Cardiac fibroblast (primary cell): ENCODE measurements around the gene GOLGA8J.
"Not testable (repeated sequence)": the region's sequence is repeated elsewhere in the genome, so short reads cannot be mapped to it uniquely, and the experiment has no call there.

Experiments
- DNase-seq, 2 donors: peaks; one replicate each; pipeline versions ENCODE4 v3.0.0 to v3.0.0-alpha.2; 2010; ENCODE audit warnings: low read depth in 2 of 2
- H3K4me3 ChIP-seq, 2 donors: replicated peaks in 1 of 2; 1 replicate in 1 of 2; 2 replicates in 1 of 2; pipeline ENCODE4 v1.5.1; 2011; ENCODE audit warnings: low read depth in 2 of 2, low read length in 2 of 2, mild to moderate bottlenecking in 2 of 2, moderate library complexity in 1 of 2

GOLGA8J gene

GRCh38 chr15:30110591-30110990 lies 27.8 kb downstream of the GOLGA8J start:
- not testable (repeated sequence) for H3K4me3 ChIP-seq, DNase-seq

GRCh38 chr15:30130066-30130465 lies 47.3 kb downstream of the GOLGA8J start:
- H3K4me3 ChIP-seq: not testable (repeated sequence)
- DNase-seq: peak in 1 of 2 donors; percentile 1

GRCh38 chr15:30134751-30135150 lies 52.0 kb downstream of the GOLGA8J start, which contains the start of gene GOLGA8T:
GOLGA8T (plus strand) TSS chr15:30135051; CDS start chr15:30135149, 98 bp downstream.
- DNase-seq, H3K4me3 ChIP-seq: not testable (repeated sequence)
